Stimulated activated CD8-positive, alpha-beta memory T cell treated with anti-CD3 and anti-CD28 coated beads, Interleukin-4, amount 100 ng/mL, for 4 hours (primary cell): Measurements from ENCODE around the gene ATP9A.

ENCODE experiments used
- DNase-seq, 2 donors: peaks; one replicate each; pipeline ENCODE4 v3.0.0-alpha.2; 2020; ENCODE audit warnings: low read depth in 2 of 2, low spot score in 1 of 2

Gene ATP9A

GRCh38 chr20:51554538-51555165, 213.5 kb downstream of the ATP9A start:
- no peak for DNase-seq

GRCh38 chr20:51553897-51554486, 214.2 kb downstream of the ATP9A start:
- no peak for DNase-seq

DNA sequence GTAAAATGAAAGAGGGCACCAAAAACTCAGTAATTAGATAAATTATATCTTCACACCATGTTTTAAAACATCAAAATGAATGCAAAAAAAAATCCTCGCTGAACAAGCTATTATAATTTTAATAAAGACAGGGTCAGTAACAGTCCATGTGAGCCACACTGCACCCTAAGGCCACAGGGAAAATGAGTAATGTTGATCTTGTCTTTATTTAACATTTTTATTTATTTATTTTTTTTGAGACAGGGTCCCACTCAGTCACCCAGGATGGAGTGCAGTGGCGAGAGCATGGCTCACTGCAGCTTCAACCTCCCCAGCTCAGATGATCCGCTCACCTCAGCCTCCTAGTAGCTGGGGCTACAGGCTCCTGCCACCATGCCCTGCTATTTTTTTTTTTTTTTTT, 217.0 kb downstream of the ATP9A start:
- no peak for DNase-seq

- DNase-seq, result no peak
Observed at GRCh38 chr20:51549474-51549873, 218.7 kb downstream of the ATP9A start.

DNA sequence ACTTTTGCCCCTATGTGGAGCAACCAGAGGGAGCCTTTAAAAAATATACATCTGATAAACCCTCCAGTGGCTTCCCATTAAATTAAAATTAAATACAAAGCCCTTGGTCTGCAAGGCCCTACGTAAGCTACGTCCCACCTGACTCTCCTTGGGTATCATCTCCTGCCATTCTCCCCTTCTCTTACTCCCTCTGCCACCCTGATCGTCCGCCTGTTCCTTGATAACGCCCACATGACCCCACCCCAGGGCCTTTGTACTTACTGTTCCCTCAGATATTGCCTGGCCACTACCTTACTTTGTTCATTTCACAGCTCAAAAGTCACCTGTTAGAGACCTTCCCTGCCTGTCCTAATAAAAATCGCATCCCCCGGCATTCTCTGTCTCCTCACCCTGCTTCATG, 220.2 kb downstream of the ATP9A start:
- no peak for DNase-seq
